ENCODE results near the gene DAB2.

GRCh38 chr5:39469777-39470415 is 45.1 kb upstream of the DAB2 start:
- TF ChIP-seq CTCF (IDR thresholded peaks at IDR 0.05 in 2 of 3, conservative IDR thresholded peaks at IDR 0.05 in 1 of 3; ENCODE audit: borderline replicate concordance in 1 of 3, insufficient read depth in 1 of 3, low read depth in 2 of 3, low read length in 2 of 3) = no peak
- no peak for TF ChIP-seq POLR2AphosphoS5 (IDR thresholded peaks at IDR 0.05; ENCODE audit: low read depth, low read length)
- no peak for TF ChIP-seq YY1 (IDR thresholded peaks at IDR 0.05; ENCODE audit: extremely low read depth, insufficient replicate concordance, low read depth, low read length)
- TF ChIP-seq REST (IDR thresholded peaks at IDR 0.05; ENCODE audit: low read depth) = no peak
- no peak for TF ChIP-seq EZH2 (IDR thresholded peaks at IDR 0.05)
- TF ChIP-seq CEBPB (IDR thresholded peaks at IDR 0.05; ENCODE audit: low read depth) = no peak
- no peak for TF ChIP-seq POLR2A (IDR thresholded peaks at IDR 0.05; ENCODE audit: borderline replicate concordance, extremely low read depth, insufficient read depth, insufficient read length)
- no peak for TF ChIP-seq ZBTB33 (IDR thresholded peaks at IDR 0.05; ENCODE audit: extremely low read depth, insufficient replicate concordance, low read length)

All from HCT116 (cell line).